H7 (cell line): Measurements from ENCODE around the gene VN1R4. TPM values are rescaled to one million over a fixed set of nuclear protein-coding genes. Genes with fewer than 3 reads are reported as not detected.
A peak's percentile ranks its signal among the peaks of the same experiment; 100 is the strongest.
"Not testable (repeated sequence)": the region's sequence is repeated elsewhere in the genome, so short reads cannot be mapped to it uniquely, and the experiment has no call there.

Experiments used
- DNase-seq: peaks from one replicate; pipeline ENCODE4 v3.0.0; 2012
- H3K27me3 ChIP-seq: 2 replicates; pipeline ENCODE4 v1.6.0; 2011; ENCODE audit warnings: mild to moderate bottlenecking, low read length; ENCODE audit not compliant: control insufficient read depth, insufficient read depth
- H3K36me3 ChIP-seq: replicated peaks from 2 replicates; pipeline ENCODE4 v1.5.1; 2011; ENCODE audit warnings: low read length; ENCODE audit not compliant: control insufficient read depth, insufficient read depth
- H3K4me3 ChIP-seq: 2 replicates; pipeline ENCODE4 v1.5.1; 2011; ENCODE audit warnings: low read depth, mild to moderate bottlenecking, control low read depth, low read length, moderate library complexity; ENCODE audit not compliant: insufficient read depth
- total RNA-seq: library from RNA; depleted of rRNA; stranded (reverse); fragments of >200 nt; shearing (Covaris generic); gene quantifications from 2 replicates; pipeline ENCODE4 v1.2.3, GENCODE V29; 2014; rRNA removed

VN1R4 gene, protein sequence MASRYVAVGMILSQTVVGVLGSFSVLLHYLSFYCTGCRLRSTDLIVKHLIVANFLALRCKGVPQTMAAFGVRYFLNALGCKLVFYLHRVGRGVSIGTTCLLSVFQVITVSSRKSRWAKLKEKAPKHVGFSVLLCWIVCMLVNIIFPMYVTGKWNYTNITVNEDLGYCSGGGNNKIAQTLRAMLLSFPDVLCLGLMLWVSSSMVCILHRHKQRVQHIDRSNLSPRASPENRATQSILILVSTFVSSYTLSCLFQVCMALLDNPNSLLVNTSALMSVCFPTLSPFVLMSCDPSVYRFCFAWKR
- total RNA-seq, result not detected in 2 replicates

- not testable (repeated sequence) for H3K27me3 ChIP-seq, DNase-seq, H3K4me3 ChIP-seq, H3K36me3 ChIP-seq
These were observed at the start of gene VN1R4 for GRCh38 chr19:53267623-53268022. Gene VN1R4, minus strand, starts transcription at chr19:53267723. Its CDS starts 58 bp downstream, at chr19:53267665.

DNA sequence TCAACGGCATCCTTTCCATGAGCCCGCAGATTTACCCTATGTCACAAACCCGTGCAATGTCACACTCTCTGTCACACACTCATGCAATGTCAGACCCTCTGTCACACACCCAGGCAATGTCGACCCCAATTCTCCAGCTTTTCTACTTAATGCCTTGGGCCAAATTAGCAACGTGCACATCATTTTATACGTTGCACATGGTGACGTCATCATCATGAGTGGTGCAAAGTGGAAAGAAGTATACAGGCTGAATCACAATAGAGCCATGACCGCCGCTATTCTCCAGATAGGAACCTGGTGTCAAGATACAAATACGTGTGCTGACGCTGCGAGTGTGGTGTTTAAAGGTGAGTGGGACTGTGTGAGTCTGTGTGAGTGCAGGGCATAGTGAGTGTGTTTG, 44.4 kb upstream of the VN1R4 start:
- H3K27me3 ChIP-seq, result no peaks in the 10 kb centered on the region; the same call in 1 of the 2 replicates
- no peak overlapping the region for H3K4me3 ChIP-seq
- H3K36me3 ChIP-seq, result no peaks in the 10 kb centered on the region
- no peak for DNase-seq

DNA sequence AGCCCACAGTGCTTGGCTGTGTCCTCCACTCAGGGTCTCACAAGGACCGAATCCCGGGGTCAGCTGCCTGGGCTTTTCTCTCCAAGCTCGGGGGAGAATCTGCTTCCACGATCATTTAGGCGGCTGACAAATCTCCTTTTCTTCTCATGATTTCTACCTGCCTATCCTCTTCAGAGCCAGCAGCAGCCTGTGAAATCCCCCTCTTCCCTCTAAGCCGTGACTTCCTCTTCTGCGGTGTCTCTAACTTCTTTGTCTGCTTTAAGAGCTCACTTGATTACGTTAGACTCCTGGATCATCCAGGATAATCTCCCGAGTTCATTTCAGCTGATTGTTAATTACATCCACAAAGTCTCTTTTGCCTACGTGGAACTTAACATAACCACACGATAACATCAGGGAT, 43.5 kb upstream of the VN1R4 start:
- H3K27me3 ChIP-seq, result no peaks in the 10 kb centered on the region; the same call in 1 of the 2 replicates

GRCh38 chr19:53308339-53308811, 40.9 kb upstream of the VN1R4 start:
- no peak overlapping the region for H3K4me3 ChIP-seq

More for the DNA sequence above, 43.5 kb upstream of the VN1R4 start:
- no peak for DNase-seq
- H3K4me3 ChIP-seq, result no peak overlapping the region
- no peaks in the 10 kb centered on the region for H3K36me3 ChIP-seq

GRCh38 chr19:53301341-53301740, 33.8 kb upstream of the VN1R4 start:
- not testable (repeated sequence) for H3K4me3 ChIP-seq, H3K36me3 ChIP-seq, H3K27me3 ChIP-seq

More at GRCh38 chr19:53308339-53308811, 40.9 kb upstream of the VN1R4 start:
- DNase-seq, result peak; percentile 80
- Histone ChIP-seq H3K27me3 (no peaks in the 10 kb centered on the region; the same call in 1 of the 2 replicates), H3K36me3 (no peaks in the 10 kb centered on the region)

DNA sequence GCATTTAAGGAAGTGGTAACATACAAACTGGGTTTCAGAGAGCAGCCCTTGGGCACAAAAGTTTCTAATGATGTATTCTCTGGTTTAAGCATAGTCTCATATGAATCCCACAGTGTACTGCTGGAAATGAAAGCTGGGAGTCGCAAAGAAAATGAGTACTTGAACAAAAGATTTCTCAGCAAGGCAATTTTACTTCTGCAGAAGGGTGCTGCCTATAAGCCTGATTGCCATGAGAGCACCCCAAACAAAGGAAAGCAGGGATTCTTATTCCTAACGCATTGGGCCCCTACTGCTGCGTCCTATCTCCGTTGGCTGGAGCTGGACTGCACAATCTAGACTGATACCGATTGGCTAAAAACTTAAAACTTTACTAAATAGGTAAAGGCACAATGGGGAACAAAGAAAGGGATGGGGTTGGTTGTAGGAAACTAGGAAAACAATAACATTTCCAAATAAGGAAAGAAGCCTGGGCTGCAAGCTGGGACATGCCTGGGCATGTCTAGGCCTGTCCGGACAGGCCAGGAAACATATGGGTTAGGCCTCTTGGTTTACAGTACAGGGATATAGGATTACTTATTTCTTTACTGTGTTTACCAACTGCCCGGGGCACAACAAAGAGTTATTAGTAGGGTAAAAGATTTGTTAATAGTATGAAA, 27.4 kb upstream of the VN1R4 start:
- Histone ChIP-seq H3K4me3 (no peak overlapping the region), H3K36me3 (no peaks in the 10 kb centered on the region), H3K27me3 (no peaks in the 10 kb centered on the region)
- DNase-seq, result no peak

More at GRCh38 chr19:53301341-53301740, 33.8 kb upstream of the VN1R4 start:
- DNase-seq, result not testable (repeated sequence)

- Histone ChIP-seq H3K4me3 (no peak overlapping the region), H3K36me3 (no peaks in the 10 kb centered on the region)
These were observed 23.4 kb upstream of the VN1R4 start for GRCh38 chr19:53290758-53291549.

GRCh38 chr19:53285087-53285486, 17.6 kb upstream of the VN1R4 start:
- H3K27me3 ChIP-seq, result no peaks in the 10 kb centered on the region
- no peak overlapping the region for H3K4me3 ChIP-seq
- H3K36me3 ChIP-seq, result no peaks in the 10 kb centered on the region
- DNase-seq, result no peak

More at GRCh38 chr19:53290758-53291549, 23.4 kb upstream of the VN1R4 start:
- no peaks in the 10 kb centered on the region for H3K27me3 ChIP-seq
- no peak for DNase-seq

DNA sequence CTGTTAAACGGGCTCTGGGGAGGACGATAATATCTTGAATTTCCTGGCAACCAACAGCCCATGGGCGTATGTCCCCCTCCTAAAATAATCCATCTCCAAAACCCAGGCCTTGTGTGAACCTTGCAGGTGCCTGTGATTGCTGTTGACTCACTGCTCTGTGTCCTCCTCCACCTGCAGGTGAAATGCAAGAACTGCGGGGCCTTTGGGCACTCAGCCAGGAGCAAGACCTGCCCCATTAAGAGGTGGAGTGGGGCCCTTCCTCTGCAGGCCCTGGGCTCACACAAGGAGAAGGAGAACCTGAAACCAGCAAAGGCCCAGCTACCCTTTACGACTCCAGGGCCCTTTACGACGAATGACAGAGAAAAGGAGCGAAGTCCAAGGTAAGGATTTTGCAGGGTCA, 14.4 kb upstream of the VN1R4 start:
- H3K36me3 ChIP-seq, H3K4me3 ChIP-seq, H3K27me3 ChIP-seq, DNase-seq: not testable (repeated sequence)

DNA sequence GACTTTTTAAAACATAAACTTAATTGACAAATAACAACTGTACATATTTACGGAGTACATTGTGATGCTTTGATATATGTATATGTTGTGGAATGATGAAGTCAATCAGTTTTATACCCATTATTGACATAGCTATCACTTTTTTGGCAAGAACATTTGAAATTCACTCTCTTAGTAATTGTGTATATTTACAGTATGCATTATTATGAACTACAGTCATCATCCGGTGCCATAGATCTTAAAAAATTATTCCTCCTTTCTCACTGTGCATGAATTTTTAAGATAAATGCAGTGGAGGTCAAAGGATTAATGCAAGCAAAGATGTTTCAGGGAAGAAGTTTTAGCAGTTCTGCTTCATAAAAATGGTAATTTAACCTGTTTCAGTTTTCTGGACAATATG, 8.0 kb upstream of the VN1R4 start:
- Histone ChIP-seq H3K36me3 (no peaks in the 10 kb centered on the region), H3K4me3 (no peak overlapping the region), H3K27me3 (no peaks in the 10 kb centered on the region)
- DNase-seq, result no peak

- H3K27me3 ChIP-seq, result no peaks in the 10 kb centered on the region
- no peaks in the 10 kb centered on the region for H3K36me3 ChIP-seq
- H3K4me3 ChIP-seq, result no peak overlapping the region
- DNase-seq, result no peak
These were observed 4.5 kb upstream of the VN1R4 start for GRCh38 chr19:53272044-53272443.

DNA sequence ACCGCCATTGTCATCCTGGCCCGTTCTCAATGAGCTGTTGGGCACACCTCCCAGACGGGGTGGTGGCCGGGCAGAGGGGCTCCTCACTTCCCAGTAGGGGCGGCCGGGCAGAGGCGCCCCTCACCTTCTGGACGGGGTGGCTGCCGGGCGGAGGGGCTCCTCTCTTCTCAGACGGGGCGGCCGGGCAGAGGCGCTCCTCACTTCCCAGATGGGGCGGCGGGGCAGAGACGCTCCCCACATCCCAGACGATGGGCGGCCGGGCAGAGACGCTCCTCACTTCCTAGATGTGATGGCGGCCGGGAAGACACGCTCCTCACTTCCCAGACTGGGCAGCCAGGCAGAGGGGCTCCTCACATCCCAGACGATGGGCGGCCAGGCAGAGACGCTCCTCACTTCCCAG, 2.3 kb upstream of the VN1R4 start:
- not testable (repeated sequence) for DNase-seq, H3K36me3 ChIP-seq, H3K27me3 ChIP-seq, H3K4me3 ChIP-seq

GRCh38 chr19:53257715-53258342, 9.7 kb downstream of the VN1R4 start, which contains the start of gene VN1R2:
Gene VN1R2, plus strand, starts transcription at chr19:53258292. Its CDS starts 84 bp downstream, at chr19:53258376.
- not testable (repeated sequence) for DNase-seq, H3K4me3 ChIP-seq

More at GRCh38 chr19:53257715-53258342, 9.7 kb downstream of the VN1R4 start, which contains the start of gene VN1R2:
- not testable (repeated sequence) for H3K27me3 ChIP-seq, H3K36me3 ChIP-seq
